HG02610 (cell line): ENCODE data around the gene TRIM9.

ENCODE experiments used
- ATAC-seq: cut with Tn5 transposase; IDR thresholded peaks from one replicate; pipeline ENCODE4 v1.9.1; 2021; ENCODE audit warnings: mild to moderate bottlenecking, moderate library complexity; ENCODE audit not compliant: unreplicated experiment

The TRIM9 gene

DNA sequence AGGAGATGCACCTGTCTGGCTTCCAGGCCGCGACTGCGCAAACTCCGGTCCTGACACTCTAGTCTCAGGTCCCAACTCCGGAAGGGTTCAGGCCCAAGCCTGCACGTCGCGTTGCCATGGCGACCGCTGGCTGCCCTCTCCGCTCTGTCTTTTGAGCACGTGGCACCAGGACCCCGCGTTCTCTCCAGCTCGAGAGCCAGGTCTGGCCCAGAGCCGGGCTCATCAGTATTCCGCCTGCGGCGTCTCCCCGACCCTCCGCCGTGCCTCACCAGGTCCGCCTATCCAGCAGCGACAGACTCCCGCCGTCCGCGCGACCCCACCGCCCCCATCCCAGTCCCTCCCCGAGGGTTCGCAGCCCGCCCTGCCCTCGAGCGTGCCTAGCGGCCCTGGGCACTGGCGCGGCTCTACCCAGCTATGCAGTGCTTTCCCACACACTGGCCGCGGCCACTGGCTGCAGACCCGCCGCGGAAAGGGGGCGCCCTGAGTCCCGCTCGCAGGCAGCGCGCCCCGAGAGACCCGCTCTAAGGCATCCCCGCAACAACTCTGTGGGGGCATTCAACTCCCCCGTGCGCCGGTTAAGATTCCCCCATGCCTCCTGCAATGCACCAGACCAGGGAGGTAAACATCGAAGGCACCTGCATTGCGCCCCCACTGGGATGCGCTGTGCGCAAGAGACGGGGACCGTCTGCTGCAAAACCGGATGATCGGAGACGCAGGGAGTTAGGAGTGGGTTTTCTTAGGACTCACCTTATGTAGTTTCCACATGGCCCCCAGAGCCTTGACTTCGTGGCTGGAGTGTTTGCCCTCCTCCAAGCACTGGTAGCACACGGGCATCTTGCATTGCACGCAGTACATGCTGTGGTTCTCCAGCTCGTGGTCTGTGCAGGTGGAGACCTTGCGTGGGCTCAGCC, 1.3 kb downstream of the TRIM9 start:
- no peak for ATAC-seq

- no peak for ATAC-seq
These were observed 1.9 kb downstream of the TRIM9 start for GRCh38 chr14:51092965-51093364.

GRCh38 chr14:51089278-51089677, 5.6 kb downstream of the TRIM9 start:
- no peak for ATAC-seq

DNA sequence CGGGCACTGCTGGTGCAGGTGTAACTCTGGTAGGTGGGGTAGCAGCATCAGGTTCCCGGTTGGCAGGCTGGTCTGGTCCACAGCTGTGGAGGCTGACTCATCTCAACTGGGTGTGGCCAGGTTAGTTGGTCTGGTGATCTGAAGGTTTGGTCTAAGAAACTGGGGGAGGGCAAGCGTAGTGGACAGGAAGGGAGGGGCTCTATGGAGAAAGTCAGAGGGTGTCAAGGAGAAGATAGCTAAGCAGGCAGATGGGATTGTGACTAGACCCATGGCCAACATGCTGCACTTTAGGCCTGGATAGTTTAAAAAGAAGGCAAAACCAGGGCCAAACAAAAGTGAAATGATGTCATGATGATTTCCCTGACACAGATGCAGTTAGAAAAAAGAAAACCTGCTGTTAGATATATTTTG, 7.9 kb downstream of the TRIM9 start:
- no peak for ATAC-seq

- no peak for ATAC-seq
These were observed 8.9 kb downstream of the TRIM9 start for GRCh38 chr14:51086044-51086443.

- no peak for ATAC-seq
These were observed 9.9 kb downstream of the TRIM9 start for GRCh38 chr14:51084962-51085361.

DNA sequence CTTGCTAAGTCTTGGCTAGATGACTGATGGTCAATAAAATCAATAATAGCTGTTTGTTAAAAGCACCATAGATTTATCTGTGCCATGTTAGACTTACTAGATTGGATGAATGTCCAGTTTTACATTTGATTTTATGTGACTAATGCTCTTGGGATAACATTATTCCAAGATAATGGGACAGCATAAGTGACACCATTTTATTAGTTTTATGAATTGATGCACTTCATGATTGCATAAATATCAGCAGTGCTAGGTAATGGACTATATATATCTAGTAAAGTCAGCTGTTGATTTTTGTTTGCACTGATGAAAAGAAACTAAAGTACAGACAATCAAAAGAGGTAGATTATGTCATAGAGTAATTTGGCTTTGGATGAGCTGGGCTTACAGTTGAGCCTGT, 10.4 kb downstream of the TRIM9 start:
- ATAC-seq = no peak

DNA sequence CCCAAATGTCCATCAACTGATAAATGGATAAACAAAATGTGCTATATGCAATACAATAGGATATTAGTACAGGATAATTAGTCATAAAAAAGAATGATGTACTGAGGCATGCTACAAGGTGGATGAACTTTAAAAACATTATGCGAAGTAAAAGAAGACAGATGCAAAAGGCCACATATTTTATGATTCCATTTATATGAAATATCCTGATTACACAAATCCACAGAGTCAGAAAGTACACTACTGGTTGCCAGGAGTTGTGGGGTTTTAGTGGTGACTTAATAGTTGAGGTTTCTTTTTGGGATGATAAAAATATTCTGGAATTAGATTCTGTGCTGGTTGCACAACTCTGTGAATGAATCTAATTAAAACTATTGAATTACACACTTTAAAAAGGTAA, 12.6 kb downstream of the TRIM9 start:
- ATAC-seq = no peak

GRCh38 chr14:51081712-51082111, 13.2 kb downstream of the TRIM9 start:
- ATAC-seq = no peak

- no peak for ATAC-seq
These were observed 13.7 kb downstream of the TRIM9 start for GRCh38 chr14:51081209-51081608.

- no peak for ATAC-seq
These were observed 14.3 kb downstream of the TRIM9 start for GRCh38 chr14:51080645-51081044.

- no peak for ATAC-seq
These were observed 15.4 kb downstream of the TRIM9 start for GRCh38 chr14:51079489-51079888.

DNA sequence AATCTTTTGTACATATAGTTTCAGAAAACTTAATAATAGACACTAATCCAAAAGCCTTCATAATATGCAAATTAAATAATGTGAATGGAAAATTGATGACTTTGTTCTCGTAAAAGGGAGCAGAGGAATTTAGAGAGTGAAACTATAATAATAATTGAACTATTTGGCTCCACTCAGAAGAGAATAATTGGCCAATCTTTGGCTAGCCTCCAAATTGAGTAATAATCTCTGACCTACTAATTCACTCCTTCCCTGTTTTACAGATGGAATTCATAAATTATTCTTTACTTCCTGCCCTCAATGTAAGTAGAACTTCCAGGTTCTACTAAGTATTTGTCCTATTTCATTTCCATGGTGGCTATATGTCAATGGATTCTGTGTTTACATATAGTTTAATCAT, 15.8 kb downstream of the TRIM9 start:
- ATAC-seq = no peak

DNA sequence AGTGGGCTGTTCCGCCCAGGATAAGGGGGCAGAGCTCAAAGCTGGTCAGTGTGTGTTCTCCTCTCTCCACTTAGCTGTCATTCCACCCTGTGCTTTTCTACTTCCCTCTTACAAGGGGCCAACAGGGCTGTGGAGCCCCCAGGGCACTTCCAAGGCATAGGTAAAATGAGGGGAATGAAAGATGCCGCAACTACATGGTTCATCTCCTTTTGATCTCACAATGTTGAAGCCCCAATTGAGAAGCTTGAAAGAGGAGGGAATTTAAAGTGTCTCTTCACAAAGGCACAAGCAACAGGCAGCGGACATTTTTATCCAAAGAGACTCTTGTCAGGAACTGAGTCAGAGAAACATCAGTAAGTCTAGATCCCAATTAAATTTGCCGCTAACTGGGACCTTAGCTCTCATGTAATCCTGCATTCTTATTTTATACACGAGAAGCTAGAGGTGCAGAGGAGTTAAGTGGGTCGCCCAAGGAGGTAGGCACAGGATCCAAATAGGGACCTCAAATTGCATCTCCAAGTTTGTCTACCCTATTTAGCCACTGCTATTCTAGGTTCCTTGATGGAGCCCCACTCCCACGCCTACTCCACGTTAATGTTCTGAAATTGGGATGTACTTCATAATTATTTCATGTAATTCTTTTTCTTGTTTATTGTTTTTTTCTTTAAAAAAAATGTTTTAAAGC, 20.1 kb downstream of the TRIM9 start:
- ATAC-seq = no peak

- ATAC-seq = no peak
These were observed 21.2 kb downstream of the TRIM9 start for GRCh38 chr14:51073731-51074130.

DNA sequence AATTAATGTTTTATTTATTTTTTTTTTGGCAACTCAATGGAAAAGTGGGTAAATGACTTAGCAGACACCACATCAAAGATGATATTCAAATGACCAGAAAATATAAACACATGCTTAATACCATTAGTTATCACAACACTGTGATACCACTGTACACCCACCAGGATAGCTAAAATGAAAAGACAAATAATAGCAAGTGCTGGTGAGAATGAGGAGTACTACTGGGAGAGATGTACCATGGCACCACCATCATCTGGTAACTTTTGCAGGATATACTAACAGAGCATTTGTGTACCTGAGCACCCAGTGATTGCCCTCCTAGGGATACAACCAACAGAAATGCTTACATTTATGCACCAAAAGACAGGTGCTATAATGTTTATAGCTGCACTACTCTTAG, 21.9 kb downstream of the TRIM9 start:
- no peak for ATAC-seq

DNA sequence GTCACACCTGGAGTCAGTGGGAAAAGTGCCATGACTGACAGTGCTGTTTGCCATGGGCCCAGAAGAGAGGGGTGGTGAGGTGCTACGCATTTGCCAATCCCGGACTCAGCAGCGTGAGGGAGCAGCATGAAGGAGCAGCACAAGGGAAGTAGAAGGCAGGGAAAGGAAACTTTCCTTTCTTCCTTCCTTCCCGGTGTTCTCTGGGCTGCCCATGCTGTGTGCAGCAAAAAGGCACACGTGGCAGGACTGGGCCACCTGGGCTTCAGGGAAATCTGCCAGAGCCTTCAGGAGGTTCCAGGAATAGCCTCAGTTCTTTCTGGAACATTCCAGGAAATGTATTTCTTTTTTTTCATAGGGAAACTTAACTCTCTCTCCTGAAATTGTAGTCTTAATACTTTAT, 23.0 kb downstream of the TRIM9 start:
- ATAC-seq = no peak

DNA sequence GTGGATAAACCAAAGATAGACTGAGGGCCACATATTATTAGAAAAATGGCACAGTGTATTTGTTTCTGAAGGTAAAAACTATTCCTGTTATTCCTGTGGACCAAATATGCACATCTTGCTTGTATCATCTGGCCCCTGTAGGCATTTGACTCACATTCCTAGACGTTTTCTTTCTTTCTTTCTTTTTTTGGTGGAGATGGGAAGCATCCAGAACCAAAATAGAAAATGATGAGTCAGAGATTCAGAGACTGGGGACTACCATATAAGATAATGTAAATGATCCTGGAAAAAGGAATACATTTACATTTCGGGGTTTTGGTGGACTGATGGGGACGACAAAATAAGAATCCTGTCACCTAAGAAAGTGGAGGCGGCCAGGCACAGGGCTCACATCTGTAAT, 24.2 kb downstream of the TRIM9 start:
- no peak for ATAC-seq

- ATAC-seq = no peak
These were observed 25.9 kb downstream of the TRIM9 start for GRCh38 chr14:51069055-51069454.

- no peak for ATAC-seq
These were observed 26.6 kb downstream of the TRIM9 start for GRCh38 chr14:51068268-51068667.

DNA sequence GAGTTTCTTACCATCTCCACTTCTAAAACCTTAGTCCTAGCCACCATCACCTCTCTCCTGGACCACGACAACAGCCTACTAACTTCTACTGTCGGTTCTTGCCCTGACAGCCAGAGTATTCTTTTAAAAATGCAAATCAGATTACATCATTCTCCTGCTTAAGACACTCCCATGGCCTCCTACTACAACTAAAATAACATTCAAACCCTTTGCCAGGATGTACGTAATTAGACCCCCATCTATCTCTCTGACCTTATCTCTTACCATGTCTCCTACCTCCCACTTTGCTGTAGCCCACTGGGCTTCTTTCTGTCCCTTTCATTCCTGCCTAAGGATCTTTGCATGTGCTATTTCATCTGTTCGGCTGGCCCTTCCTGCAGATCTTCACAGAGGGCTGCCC, 27.6 kb downstream of the TRIM9 start:
- ATAC-seq = no peak

- no peak for ATAC-seq
These were observed 28.3 kb downstream of the TRIM9 start for GRCh38 chr14:51066576-51066975.
